GM21447 (cell line): ENCODE results near the gene PTTG1IP.
"Not testable (repeated sequence)": the region's sequence is repeated elsewhere in the genome, so short reads cannot be mapped to it uniquely, and the experiment has no call there.

Experiments
- ATAC-seq: cut with Tn5 transposase; IDR thresholded peaks from one replicate; pipeline ENCODE4 v1.9.1; 2021; ENCODE audit not compliant: unreplicated experiment

The PTTG1IP gene, protein sequence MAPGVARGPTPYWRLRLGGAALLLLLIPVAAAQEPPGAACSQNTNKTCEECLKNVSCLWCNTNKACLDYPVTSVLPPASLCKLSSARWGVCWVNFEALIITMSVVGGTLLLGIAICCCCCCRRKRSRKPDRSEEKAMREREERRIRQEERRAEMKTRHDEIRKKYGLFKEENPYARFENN

DNA sequence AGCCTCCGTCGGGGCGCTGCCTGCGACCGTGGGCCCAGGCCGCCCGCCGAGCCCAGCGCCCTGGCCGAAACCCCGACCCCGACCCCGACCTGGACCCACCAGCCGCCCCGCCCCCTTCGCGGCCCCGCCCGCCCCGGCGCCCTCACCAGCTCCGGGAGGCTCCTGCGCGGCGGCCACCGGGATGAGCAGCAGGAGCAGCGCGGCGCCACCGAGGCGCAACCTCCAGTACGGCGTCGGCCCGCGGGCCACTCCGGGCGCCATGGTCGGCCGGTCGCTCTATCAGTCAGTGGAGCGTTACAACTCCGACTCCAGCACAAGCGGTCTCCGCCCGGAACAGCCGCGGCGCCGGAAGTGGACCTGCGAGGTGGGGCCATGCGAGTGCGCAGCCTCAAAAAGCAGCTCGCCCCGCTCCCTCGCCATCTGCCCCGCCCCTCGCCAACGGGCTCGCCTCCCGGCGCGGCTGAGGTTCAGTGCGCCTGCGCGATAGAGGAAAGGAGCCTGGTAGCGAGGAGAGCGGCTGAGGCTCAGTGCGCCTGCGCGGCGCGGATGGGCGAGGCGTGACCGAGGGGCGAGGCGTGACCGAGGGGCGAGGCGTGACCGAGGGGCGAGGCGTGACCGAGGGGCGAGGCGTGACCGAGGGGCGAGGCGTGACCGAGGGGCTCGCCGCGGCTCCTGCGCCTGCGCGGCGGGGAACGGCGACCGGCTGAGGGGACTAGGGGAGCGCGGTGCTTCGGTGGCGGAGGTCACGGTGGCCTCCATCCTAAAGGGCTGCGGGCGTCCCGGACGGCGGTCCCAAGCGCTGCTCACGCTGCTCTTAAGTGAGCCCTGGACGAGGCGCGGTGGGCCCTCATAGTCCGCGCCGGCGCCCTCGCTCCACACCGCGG lies at the start of gene PTTG1IP:
PTTG1IP (minus strand) TSS at position 335 of the 884 bp plus-strand sequence; CDS start at position 261, 74 bp downstream.
- ATAC-seq = peak; percentile 66

DNA sequence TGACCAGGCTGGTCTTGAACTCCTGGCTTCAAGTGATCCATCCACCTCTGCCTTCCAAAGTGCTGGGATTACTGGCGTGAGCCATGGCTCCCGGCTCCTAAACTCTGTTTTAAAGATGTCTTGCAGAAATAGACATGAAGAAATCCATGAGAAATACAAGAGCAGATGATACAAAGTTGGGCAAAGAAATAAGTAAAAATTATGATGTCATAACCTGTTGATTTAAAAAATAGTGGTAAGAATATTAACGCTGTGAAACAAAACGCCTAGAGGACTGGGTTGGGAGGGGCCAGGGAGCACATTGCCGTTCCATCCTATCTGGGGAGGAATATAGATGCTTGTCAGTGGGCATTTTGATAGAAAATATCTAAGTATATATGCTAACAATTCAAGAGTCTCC lies 48.4 kb upstream of the PTTG1IP start:
- ATAC-seq = no peak

DNA sequence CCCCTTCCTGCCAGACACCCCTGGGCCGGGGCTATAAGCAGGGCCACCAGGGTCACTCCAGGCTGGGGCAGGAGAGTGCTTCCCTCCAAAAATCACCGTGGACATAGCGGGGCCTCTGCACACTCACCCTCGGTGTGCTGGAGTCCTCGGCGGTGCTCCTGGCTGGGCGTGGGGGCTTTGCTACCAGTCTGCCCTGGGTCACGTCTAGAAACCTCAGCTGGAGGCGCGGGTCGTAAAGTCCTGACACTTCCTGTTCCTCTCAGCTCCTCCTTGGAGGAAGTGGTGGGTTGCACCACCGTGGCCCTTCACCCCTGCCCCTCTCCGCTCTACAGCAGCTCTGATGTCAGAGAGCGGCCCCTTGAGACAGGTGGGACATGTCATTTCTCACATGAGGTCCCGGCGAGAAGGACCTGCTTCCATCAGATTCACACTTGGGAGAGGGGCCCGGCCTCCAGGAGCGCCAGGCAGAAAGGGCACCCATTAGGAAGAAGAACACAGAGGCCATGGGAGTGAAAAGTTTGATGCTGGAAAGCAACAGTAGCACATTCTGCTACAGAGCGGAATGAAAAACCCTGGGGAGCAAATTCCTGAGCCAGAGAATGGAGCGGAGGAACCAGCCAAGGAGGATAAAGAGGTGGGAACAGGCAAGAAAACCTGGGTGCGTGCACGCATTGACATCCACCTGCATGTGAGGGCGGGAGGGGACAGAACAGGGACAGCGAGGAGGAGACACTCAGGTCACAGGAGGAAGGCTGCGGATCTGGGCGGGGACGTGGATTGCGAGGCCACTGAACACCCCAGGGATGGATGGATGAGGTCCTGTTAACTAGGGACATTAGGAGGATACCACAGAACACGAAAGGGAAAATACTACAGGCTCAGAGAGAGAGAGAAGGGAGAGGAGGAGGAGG lies 47.5 kb upstream of the PTTG1IP start, which contains the start of gene ITGB2:
ITGB2 (minus strand) TSS at position 206 of the 911 bp plus-strand sequence. CDS start 10,117 bp downstream, outside the sequence.
- peak; percentile 70 for ATAC-seq

DNA sequence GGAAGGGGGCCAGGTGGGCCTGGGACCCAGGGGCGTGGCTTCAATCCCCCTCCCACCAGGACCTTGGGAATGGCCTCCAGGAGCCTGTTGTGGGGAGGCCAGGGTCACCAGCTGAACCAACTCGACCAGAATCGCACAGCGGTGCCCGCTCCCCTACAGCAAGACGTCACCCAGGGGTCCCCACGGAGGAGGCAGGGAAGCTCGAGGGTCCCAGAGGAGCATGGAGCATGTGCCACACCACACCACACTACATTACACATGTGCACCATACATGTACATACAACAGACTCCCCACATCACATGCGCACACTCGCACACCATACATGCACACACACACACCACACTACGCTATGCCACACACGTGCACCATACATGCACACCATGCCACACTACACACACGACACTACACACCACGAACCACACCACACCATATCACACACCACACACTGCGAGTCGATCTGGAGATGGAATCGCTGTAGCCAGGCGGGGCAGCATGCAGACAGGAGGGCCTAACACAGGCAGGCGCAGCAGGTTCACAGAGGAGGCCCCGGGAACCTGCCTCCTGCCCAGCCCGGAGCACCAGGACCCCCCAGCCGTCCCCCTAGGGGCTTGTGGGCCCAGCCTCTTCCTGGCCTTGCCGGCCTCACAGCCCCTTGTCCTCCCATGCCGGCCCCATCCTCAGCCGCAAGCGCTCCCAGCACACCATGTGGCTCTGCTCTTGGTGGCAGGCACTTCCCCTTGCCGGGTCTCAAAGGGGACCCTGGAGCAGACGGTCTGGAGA lies 46.6 kb upstream of the PTTG1IP start:
- ATAC-seq = peak; percentile 18

DNA sequence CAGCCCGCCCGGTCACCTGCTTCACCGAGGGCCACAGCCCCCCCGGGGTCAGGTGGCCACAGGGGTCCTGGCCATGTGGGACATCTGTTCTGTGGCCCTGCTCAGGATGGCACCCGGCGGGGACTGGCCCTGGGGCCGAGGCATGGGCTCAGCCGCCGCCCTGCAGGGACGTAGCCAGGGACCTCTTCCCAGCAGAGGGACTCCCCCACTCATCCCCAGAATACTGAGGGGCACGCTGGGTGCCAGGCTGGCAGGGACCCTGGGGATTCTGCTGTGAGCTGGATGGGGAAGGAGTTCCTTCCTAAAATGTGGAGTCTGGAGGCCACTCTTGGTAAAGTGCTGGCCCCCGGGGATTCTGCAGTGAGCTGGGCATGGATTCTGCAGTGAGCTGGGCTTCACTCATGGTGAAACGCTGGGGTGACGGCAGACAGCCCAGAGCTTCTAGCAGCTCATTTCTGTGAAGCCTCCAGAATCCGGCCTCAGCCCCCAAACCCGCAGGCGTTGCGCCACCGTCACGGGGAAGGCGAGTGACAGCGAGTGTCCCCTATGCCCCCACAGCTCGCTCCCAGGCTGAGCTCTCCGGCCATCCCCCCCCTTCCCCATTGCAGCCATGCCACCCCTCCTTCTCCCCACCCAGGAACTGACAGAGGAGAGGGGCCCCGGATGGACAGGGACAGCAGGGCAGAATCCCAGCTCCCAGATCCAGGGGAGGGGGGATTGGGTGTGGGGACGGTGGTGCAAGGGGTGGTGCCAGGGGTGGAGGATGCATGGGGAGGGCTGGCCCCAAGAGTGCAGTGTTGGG lies 45.8 kb upstream of the PTTG1IP start:
- ATAC-seq = no peak

DNA sequence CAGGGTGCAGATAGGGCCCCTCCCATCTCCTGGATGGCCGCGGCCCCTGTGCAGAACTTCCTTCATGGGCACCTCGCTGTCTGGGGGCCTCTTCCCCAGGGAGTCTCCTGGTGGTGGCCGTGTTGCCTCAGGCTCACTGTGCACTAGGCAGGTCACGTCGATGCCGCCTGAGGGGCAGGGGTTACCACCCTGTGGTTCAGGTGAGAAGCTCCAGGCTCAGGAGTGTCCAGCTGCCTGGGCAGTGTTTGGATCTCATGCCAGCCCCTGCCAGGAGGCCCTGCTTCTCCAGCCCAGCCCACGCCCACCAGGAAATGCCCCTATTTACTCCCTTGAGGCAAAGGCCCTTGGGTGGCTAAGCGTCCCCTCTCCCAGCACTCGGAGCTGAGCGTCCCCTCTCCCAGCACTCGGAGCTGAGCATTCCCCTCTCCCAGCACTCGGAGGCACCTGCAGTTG lies 45.1 kb upstream of the PTTG1IP start:
- ATAC-seq = no peak

DNA sequence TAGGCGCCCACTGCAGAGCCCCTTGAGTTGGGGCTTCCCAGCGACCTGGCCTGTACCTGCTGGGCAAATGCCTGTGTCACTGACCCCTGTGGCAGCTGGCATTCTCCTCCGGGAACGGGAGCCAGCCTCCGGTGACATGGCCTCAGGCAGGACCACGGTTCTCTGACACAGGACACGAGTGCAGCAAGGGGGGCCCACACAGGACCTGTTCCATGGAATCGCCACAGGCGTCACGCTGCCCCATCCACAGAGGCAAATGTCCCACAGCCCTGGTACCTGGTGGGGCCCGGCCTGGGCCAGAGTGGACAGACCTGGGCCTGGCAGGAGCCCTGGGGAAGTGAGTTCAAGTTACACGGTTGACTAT lies 44.6 kb upstream of the PTTG1IP start:
- no peak for ATAC-seq

DNA sequence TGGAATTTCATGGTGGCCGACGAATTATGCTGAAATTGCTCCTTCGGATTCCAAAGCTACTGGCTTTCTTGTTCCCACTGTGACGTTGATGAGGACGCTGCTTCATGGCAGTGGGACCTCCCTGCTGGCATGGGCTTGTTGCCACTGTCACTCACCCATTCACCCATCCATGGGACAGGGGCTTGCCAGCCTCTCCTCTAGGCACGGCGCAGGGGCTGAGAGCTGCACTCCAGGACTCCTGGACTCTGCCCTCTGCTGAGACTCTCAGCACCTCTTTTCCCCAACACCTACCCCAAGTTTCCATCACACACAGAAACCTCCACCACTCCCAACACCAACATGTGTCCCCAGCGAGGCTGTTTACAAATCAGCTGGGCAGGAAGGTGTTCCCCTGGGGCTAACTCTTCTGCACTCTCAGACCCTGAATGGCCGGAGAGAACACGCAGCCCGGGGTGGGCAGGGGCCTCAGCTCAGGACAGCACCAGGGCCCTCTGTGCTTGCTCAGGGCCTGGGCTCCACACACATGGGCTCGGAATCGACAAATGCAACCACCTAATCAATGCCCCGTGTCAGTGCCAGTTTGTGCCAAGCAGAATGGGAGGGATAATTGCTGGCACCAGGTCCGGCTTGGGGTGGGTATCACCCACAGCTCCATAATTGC lies 44.1 kb upstream of the PTTG1IP start:
- ATAC-seq = no peak

DNA sequence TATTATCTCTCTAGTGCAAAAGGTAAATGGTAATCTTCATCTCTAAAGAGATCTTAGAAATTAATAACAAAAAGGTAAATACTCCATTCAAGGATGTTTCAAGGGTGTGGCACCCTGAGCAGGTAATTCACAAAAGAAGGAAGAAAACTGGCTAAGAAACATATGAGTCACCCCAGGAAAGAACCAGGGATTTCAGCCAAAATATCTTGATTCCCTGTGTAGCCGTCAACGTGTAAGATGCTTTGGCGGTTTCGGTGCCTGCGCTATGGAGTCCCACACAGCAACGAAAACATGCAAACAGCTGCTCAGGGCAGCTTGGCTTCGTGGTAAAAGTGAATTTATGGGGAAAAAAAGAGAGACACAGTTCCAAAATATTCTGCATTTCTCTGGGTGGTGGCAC lies 43.5 kb upstream of the PTTG1IP start:
- ATAC-seq = no peak

DNA sequence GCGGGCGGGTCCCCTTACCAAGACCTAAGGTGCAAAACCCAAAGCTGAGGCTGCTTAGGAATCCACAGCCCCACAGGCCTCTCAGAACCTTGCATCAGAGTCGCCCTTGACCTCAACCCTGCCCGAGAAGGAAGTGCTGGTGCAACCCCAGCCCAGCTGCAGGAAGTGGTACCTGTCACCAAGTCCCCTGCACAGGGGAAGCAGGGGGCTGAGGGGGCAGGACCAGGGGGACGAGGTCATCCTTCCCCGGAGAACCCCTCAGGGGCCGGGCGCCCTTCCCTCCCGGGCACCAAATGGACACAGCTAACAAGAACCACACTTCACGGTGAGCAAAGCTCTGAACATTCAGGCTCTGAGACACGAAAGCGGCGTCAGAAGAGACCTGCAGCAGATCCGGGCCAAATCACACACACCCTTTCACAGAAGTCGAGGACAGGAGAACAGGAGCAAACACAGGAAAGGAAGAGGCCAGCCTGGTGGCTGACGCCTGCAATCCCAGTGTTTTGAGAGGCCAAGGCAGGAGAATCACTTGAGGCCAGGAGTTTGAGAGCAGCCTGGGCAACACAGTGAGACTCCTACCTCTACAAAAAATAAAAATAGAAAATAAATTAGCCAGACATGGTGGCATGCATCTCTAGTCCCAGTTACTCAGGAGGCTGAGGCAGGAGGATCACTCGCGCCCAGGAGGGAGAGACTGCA lies 40.8 kb upstream of the PTTG1IP start:
- no peak for ATAC-seq

DNA sequence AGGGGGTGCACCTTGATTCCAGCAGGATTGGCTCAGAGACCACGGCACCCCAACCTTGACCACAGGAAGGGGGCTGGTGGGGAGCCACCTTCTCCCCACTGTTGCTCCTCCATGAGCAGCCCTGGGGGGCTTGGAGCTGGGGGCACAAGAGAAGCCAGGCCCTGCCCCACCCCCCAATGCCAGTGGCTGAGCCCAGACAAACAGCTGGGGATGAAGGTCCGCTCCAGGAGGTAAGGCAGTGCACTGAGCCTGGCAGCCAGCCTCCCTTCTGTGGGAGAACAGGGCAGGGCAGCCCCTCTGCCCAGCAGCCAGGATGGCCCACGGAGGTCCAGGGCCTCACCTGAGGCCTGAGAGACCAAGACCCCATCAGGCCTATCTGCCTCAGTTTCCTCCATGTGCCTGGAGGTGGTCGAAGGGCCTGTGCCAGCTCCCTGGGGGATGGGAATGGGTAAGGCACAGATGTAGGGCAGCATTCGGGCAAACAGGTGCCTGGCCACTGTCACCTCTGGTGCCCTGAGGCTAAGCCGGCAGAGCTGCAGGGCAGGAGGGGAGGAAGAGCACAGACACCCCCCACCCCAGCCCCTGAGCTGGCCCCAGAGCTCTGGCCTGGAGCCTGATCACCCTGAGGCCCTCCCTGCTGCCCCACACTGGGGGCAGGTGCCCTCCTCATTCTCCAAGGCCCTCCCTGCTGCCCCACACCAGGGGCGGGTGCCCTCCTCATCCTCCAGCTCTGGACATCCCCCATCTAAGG lies 40.1 kb upstream of the PTTG1IP start:
- ATAC-seq = no peak

DNA sequence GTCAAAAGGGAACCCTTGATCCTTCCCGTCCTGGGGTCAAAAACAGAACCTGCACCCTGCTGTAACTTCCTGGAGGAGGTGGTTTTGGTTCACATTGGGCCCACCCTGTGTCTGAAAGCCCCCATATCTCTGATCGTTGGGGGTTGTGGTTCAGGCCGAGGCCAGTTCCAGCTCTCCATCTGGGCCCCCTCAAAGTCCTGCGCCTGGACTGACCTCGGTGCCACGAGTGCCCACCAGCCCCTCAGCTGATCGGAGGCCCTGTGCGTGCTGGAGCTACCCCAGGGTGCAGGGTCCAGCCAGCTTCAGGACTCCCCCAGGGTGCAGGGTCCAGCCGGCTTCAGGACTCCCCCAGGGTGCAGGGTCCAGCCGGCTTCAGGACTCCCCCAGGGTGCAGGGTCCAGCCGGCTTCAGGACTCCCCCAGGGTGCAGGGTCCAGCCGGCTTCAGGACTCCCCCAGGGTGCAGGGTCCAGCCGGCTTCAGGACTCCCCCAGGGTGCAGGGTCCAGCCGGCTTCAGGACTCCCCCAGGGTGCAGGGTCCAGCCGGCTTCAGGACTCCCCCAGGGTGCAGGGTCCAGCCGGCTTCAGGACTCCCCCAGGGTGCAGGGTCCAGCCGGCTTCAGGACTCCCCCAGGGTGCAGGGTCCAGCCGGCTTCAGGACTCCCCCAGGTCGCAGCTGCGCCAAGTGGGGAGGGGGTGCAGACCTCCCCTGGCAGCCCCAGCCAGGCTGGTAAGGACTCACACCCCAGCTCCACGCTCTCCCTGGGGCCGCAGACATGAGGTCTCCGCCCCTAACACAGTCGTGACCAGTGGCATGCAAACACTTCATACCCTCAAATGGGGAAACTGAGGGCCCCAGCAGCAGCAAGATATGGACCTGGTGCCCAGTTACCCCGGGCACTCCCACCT lies 39.3 kb upstream of the PTTG1IP start:
- not testable (repeated sequence) for ATAC-seq

DNA sequence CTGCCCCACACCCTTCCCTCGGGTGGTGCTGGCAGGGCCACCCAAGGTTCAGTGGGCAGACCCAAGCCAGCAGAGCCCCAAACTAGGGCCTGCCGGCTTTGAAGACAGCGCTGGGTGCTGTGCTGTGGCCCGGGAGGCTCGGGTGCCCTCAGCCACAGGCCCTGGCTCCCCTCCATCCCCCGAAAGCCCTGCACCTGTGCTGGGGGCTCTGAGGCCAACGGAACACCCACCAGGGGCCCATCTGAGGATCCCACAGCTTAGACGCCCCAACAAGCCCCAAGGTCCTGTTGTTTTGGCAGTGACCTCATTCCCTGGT lies 38.6 kb upstream of the PTTG1IP start:
- ATAC-seq = no peak

DNA sequence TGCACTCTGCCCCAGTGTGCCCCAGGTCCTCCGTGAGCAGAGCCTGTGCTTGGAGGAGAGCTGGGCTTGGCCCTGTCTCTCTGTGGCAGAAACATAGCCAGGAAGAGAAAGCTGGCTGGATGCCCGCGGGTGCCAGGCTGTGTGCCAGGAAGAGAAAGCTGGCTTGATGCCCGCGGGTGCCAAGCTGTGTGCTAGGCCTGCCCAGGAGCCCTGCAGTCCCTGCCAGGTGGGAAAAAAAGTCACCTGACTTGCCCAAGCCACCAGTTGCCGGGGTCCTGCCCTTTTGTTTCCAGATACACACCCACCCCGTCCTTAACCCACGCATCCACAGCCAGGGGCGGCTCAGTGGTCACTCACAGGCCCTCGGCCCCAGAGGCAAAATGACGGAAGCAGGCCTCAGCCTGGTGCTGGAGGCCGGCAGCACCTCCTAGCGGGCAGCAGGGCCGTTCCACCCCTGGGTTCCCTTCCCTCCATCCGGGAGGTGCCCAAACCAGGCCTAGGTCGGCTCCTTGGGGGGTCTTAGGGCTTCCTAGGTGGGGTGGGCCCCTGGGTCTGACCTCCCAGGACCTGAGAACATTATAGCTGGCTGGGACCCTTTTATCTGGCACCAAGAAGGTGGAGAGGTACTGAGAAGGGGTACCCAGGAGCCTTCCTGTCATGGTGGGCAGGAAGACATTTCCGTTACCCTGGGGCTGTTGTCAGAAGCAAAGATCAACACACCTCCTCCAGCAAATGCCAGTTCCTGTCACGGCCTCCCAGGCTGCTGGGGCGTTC lies 38.1 kb upstream of the PTTG1IP start:
- ATAC-seq = no peak

DNA sequence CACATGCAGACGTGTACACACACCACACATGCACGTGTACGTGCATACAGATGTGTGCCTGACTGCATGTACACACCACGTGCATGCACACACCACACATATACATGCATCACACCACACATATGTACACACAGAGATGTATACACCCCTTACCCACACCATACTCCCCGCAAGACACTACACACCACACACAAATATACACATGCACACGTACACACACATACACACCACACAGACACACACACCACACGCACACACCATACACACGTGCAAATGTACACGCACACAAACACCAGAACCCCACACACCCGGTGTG lies 37.5 kb upstream of the PTTG1IP start:
- no peak for ATAC-seq
